Measurements from ENCODE around the gene TMPRSS2. TPM values are rescaled to one million over a fixed set of nuclear protein-coding genes. Genes with fewer than 3 reads are reported as not detected.

The TMPRSS2 gene
- total RNA-seq, 1 donor from 2014 or later = not detected

- DNase-seq (ENCODE audit: missing footprints) (no peak), ATAC-seq (no peak)
- intact Hi-C loops (cut with DNase I) = no loop called here
Observed at GRCh38 chr21:41488080-41488479, 19.9 kb downstream of the TMPRSS2 start.

GRCh38 chr21:41487082-41487481 lies 20.9 kb downstream of the TMPRSS2 start:
- ATAC-seq (no peak), DNase-seq (ENCODE audit: missing footprints) (no peak)
- intact Hi-C loops (cut with DNase I) = no loop called here

DNA sequence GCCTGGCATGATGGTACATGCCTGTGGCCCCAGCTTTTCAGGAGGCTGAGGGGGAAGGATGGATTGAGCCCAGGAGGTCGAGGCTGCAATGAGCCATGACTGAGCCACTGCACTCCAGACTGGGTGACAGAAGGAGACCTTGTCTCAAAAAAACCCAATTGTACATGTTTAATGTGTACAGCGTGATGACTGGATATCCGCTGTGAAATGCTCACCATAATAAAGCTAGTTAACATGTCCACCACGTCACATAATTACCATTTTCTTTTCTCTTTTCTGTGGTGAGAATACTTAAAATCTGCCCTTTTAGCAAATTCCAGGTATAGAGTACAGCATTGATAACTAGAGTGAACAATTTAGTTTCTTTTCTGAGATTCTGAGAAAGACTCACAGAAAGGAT lies 24.0 kb downstream of the TMPRSS2 start:
- DNase-seq (ENCODE audit: missing footprints) = no peak
- no peak for ATAC-seq
- intact Hi-C loops (cut with DNase I) = no loop called here

- ATAC-seq (no peak), DNase-seq (ENCODE audit: missing footprints) (no peak)
Observed at GRCh38 chr21:41483415-41483814, 24.5 kb downstream of the TMPRSS2 start.

GRCh38 chr21:41482980-41483379 lies 25.0 kb downstream of the TMPRSS2 start:
- intact Hi-C loops (cut with DNase I) = no loop called here
- no peak for ATAC-seq
- no peak for DNase-seq (ENCODE audit: missing footprints)

More at GRCh38 chr21:41483415-41483814, 24.5 kb downstream of the TMPRSS2 start:
- intact Hi-C loops (cut with DNase I) = no loop called here

GRCh38 chr21:41482301-41482700 lies 25.7 kb downstream of the TMPRSS2 start:
- DNase-seq (ENCODE audit: missing footprints) (no peak), ATAC-seq (no peak)
- intact Hi-C loops (cut with DNase I) = no loop called here

GRCh38 chr21:41481191-41481590 lies 26.8 kb downstream of the TMPRSS2 start:
- ATAC-seq (no peak), DNase-seq (ENCODE audit: missing footprints) (no peak)
- intact Hi-C loops (cut with DNase I) = no loop called here

DNA sequence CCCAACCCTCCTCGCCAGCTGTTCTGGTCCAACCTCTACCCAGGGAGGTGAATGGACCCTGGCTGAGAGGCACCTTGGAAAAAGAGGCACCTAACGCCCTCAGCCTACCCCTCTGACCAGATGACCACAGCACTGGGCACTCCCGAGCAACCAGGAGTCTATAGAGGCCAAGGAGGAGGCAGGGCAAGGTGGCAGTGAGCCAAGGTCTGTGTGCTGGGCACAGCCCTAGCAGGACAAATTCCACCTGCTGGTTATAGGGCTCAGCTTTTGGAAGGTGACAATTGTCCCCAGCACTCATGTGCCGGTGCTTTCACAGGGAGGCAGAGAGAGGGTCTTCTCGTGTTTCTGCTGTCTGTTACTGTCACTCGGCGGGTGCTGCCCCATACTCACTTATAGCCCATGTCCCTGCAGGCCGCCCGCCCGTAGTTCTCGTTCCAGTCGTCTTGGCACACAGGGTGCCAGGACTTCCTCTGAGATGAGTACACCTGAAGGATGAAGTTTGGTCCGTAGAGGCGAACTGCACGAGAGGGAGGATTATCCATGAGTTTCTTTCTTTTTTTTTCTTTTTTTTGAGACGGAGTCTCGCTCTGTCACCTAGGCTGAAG lies 27.8 kb downstream of the TMPRSS2 start:
- DNase-seq (ENCODE audit: missing footprints) (no peak), ATAC-seq (no peak)
- intact Hi-C loops (cut with DNase I) = no loop called here

DNA sequence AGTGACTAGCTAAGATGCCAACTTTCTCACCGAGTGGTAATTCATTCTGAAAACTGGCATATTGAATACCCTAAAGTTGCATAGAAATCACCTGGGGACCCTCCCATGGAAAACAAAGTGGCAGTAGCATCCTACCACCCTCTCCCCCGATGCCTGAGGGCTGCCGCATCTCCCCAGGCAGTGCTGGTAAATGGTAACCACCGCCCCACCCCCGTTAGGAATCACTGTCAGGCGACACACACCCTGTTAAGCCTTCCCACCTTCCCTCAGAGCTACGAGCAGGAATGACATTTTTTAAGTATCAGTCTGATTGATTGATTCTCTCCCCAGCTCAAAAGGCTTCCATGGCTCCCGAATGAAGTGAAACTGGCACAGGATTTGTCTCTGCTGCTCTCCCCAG lies 28.3 kb downstream of the TMPRSS2 start:
- no peak for DNase-seq (ENCODE audit: missing footprints)
- intact Hi-C loops (cut with DNase I) = no loop called here
- ATAC-seq = no peak

DNA sequence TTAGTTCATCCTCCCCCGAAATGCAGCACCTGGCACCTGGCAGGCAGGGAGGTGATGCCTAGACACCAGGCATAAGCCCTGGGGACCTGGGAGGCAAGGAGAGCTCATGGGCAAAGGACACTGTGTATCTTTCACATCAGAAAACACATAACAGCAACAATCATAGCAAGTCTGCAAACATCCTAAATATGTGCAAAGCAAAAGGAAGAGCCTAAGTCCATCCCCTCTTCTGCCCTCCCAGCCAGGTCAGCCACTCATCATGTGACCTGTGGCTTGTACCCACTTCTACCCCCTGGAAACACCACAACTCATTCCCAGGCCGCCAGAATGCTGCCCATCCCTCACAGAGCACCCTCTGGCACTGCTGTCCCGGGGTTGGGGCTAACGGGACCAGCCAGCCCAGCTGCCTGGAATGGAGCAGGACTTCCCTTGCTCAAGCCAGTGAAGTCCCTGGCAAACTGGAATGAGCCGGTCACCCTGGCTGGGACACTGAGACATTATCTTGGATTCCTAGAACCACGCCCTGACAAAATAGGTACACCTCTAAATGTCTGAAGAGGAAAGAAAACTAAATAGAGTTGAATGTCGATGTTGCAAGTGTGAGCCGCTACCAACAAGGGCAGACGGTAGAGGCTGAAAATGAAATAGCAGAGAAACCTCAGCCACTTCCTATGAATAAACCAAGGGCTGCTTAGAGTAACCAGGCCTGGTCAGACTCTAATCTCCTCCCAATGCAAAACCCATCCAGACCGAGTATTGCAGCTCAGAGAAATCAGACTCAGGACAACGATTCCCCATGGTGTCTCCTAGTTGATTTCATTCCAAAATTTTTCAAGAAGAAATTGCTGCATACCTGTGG lies 29.4 kb downstream of the TMPRSS2 start:
- no peak for DNase-seq (ENCODE audit: missing footprints)
- no peak for ATAC-seq
- intact Hi-C loops (cut with DNase I) = no loop called here

DNA sequence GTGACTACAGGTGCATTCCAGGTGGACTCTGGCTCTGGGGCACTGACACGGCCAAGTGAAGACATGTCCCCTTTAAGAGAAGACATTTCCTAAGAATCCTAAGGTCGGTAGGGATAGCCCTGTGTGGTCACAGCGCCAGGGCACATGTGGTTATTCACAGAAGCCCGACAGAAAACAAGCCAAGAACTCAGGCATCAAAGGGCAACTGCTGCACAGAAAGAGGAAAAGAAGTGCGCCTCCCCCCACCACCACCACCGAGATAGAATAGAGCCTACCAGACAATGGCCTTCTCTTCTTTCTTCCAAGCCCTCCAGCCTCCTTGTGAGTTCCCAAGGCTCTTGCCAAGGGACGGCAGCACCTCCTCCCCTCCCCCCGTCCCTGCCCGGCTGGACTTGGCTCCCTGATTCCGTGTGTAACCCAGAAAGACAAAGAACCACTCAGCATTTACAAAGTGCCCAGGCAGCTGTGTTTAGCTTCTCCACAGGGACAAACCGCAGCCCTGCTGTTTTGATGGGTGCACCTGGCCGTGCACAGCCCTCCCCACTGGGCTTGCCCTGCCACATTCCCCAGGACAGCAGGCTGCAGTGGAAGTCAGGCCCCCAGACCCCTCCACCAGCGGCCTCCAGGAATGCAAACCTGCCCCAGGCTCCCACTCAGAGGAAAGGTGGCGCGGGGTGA lies 30.2 kb downstream of the TMPRSS2 start:
- ATAC-seq = no peak
- DNase-seq (ENCODE audit: missing footprints) = no peak
- intact Hi-C loops (cut with DNase I) = no loop called here

DNA sequence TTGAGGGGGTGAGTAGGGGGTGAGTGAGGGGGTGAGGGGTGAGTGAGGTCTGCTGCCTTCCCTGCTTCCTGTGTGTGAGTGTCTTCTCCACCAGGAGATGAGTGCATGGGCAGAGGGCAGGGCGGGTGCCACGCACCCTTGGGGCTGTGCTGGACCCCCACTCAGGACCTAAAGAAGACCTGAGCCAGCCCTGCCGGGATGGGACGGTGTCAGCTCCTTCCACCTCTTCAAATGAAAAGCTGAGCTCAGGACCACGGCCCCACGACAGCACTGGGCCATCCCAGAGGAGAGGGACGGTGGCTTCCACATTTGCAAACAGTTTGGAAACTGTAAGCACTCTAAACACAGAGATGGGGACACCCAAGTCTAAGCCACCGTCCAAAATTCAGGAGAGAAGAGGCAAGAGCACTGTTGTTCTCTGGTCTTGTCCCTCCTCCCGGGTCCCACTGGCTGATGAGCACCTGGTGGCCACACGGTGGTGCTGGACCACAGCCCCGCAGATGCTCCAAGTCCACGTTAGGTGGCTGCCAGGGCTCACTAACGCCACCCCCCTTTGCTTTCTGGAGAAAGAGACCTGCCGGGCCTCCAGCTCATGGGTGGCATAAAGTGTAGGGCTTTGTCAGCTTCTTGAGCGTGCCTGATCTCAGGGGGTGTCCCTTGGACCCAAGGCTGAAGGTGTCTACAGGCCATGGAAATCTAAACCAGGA lies 32.1 kb downstream of the TMPRSS2 start:
- intact Hi-C loops (cut with DNase I) = no loop called here
- ATAC-seq (no peak), DNase-seq (ENCODE audit: missing footprints) (no peak)

- intact Hi-C loops (cut with DNase I) = no loop called here
- DNase-seq (ENCODE audit: missing footprints) (no peak), ATAC-seq (no peak)
Observed at GRCh38 chr21:41472753-41473548, 35.0 kb downstream of the TMPRSS2 start.

GRCh38 chr21:41470054-41470453 lies 37.9 kb downstream of the TMPRSS2 start:
- DNase-seq (ENCODE audit: missing footprints) (no peak), ATAC-seq (no peak)
- intact Hi-C loops (cut with DNase I) = no loop called here

GRCh38 chr21:41466024-41466820 lies 41.7 kb downstream of the TMPRSS2 start:
- no peak for DNase-seq (ENCODE audit: missing footprints)
- no peak for ATAC-seq
- intact Hi-C loops (cut with DNase I) = no loop called here

GRCh38 chr21:41465176-41465781 lies 42.7 kb downstream of the TMPRSS2 start:
- intact Hi-C loops (cut with DNase I) = no loop called here
- DNase-seq (ENCODE audit: missing footprints) (no peak), ATAC-seq (no peak)
